ENCODE results near the gene EDARADD.
A peak's percentile ranks its signal among the peaks of the same experiment; 100 is the strongest.

Gene EDARADD

DNA sequence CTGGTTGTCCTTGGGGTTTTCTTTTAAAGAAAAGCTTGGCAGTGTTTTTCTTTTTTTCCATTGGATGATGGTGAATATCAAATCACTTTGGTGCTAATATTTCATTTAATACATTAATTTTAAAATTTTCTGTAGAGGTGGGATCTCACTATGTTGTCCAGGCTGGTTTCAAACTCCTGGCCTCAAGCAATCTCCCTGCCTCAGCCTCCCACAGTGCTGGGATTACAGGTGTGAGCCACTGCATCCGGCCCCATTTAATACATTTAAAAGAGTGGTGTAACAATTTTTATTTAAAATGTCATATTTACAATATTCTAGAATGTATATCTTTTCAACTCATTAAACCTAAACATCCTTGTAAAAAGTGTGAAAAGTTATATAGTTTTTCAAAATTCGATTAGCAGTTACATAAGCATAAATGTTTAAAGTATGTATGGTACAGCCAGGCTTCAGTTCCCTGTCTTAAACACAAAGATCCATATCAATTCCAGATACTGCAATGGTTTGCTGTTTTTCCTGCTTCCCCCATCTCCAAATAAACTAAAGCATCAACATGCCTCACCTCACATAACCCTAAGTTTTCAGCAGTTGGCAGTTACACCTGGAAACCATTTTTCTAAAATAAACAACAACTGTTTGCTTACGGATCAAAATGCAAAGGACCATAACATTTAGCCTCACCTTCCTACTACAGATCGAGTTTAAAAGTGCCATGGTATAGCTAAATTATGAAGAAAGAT is 120.8 kb downstream of the EDARADD start:
- no peak for DNase-seq (ENCODE audit: low read depth in 2 of 2)

DNA sequence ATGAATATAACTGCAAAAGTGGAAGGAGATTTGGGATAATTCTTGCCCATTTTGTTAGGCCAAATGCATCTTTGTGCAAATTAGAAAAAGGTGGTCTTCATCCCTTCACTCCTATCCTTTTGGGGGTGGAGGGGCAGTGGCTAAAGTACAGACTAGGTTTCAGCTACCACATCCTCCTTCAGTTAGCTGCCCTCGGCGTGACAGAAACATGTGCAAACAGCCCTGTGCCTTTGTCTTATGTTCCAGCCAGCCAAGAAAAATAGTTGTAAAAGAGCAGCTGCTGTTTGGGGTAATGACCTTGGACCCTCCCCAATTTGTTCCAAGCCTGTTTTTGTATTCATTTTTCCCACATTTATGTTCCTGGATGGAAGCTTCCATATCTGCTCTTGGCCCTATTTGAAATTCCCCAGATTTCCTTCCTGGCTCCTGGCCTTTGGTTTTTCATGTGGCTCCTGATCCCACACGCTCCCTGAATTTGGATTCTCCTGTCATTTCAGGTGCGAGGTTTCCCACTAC is 121.4 kb downstream of the EDARADD start:
- DNase-seq (ENCODE audit: low read depth in 2 of 2): no peak

DNA sequence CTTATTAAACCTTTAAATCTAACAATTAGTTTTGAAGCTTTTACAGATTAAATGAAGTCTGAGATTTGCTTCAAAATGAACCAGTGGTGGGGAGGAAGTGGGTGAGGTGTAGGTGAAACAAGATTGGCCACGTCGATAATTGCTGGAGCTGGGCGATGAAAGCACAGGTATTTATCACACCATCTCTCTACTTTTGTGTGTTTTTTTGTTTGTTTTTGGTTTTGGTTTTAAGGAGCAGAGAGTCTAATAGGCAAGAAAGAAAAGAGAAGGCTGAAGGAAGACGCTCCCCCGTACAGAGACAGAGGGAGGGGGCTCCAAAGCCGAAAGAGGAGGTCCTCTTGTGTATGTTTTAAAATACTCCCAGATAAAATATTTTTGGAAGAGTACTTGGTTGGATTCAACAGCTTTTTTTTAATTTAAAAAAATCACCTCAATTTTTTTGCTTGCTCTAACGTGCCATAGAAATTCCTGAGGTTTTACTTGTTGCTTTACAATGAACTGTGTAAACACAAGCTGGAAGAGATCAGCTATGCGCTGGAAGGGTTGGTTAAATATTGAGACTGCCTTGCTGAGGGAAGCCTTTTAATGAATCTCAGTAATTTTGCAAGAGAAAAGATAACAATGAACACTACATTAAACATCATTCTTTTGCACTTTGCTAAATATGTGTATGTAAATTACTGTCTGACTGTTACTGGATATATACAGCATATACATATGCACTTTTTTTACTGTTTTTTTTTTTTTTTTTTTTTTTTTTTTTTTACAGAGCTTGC is 123.0 kb downstream of the EDARADD start:
- DNase-seq (ENCODE audit: low read depth in 2 of 2): no peak

DNA sequence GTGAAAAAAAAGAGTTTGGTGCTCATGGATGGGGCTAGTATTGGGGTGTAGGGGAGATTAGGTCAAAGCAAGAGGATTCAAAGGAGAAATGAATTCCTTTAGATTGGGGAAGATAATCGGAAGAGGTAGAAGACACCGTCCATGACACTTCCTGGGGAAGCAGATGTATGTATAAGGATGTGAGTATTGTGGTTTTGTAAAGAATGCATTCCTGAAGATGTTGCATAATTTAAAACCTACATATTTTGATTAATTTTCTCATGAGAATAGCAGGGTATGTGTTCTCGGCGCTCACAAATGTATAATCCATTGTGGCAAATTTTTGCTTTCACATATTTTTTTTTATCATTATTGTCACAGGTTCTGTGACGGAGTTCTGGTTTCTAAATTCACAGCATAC is 124.2 kb downstream of the EDARADD start:
- no peak for DNase-seq (ENCODE audit: low read depth in 2 of 2)

DNA sequence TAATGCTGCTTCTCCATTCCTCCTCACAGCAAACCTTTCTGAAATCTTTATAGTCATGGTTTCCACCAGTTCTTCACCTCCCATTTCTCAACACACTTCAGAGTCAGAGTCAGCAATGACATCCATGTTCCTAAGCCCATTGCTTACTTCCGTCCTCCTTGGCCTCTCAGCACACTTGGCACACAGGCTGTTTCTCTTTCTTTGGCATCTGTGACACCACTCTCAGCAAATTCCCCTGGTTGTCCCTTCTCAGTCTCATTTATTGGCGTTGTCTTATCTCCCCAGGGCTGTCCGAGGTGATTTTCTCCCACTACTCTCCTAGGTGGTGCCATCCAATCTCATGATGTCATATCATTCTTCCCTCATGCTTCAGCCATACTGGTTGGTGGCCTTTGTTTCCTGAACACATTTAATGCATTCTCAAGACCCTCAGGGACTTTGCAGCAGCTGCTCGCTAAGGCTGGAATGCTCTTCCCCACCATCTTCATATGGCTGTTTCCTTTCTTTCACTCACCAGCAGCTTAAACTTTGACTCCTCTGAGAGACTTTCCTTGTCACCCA is 126.4 kb downstream of the EDARADD start:
- DNase-seq (ENCODE audit: low read depth in 2 of 2): no peak

DNA sequence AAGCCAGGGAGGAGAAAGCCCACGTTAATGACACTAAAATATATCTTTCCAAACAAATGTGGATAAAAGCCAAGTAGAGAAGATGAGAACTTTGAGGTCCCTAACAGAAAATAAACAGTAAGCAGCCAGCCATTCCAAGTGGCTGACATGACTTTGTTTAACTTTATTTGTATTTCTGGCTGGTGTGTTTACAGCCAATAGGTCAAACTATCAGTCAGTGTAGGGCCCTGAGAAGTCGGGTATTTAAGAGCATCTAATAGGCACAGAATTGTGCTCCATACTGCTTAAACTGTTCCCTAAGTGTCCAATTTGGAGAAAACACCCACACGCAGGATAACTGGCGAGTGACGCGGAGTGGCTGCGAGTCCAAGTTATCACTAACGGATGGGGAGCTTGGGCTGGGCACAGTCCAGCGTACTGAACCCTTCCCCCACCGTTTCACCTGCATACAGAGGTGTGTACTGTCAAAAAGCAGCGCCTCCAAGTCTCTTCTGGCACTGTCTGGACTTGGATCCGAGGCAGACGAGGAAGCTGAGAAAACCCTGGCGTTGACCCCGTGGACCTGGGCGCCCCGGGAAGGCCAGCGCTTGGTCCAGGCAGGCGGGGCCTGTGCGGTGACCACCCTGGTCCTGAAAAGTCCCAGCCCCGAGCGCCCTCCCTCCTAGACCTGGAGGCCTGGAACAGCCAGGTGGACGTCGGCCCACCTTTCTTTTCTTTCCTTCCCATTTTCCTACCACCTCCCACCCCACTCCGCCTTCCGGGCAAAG is 129.0 kb downstream of the EDARADD start:
- DNase-seq (ENCODE audit: low read depth in 2 of 2): no peak

DNA sequence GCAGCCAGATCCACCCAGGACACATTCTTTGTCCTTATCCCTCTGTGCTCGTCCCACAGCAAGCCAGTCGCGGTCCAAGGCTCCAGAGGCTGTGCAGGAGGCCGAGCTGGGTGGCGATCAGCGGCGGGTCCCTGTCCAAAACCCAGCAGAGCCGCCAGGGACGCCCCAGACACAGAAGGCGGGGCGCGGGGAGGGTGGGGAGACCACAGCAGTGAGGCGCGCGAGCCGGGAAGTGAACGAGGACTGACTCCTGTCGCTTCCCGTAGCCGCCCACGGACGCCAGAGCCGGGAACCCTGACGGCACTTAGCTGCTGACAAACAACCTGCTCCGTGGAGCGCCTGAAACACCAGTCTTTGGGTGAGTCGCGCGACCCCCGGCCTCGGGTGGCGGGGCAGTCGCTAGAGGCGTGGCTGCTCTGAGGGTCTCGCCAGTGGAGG is 129.6 kb downstream of the EDARADD start, which contains the start of gene LGALS8:
TSS of gene LGALS8 (plus strand) at position 279 of the 438 bp plus-strand sequence. CDS start 2,089 bp downstream, outside the sequence.
- DNase-seq (ENCODE audit: low read depth in 2 of 2): peak; percentile 67 to 76

DNA sequence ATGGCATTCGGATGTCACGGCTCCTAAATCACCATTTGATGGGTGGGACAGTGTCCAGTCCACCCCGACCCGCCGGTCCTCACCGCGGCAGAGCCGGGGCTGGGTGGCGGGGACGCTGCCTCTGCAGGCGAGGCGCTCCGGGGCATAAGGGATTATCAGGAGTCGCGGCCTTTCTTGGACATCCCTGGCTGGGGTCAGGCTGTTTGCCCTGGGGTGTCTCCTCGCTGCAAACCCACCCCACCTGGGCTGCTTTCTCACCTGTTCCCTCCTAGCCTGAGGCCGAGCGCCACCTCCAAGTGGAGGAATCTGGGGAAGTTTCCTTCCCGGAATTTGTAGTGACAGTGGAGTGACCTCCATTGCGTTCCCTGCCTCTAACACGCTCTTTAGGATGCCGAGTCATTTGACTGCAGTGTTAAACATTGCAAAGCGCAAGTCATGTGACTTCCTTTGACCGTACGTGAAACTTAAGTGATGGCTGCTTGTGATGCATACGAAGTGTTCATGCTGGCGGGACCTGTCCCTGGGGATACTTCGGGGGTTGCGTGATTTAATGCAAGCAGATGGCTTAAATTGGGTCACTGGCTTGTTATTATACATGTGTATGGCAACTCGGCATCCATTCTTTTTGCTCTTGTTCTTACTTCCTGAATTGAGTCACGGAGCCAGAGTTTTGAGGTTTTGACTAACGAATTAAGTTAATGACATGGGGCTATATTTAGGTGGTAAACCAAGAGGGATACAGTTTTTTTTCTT is 130.2 kb downstream of the EDARADD start:
- peak; percentile 28 to 35 for DNase-seq (ENCODE audit: low read depth in 2 of 2)

DNA sequence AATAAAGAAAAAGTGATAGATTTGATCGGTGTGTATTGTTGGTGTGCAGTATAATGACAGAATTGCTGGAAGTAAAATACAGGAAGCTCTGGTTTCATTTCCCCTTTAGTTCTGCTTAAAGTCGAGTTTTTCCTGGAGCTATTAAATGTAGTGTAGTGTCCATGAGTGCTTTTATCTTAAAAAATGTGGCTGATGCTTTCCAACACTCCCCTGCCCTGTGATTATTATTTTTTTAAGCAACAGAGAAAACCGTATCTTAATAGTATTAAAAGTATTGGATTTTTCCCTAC is 130.8 kb downstream of the EDARADD start:
- no peak for DNase-seq (ENCODE audit: low read depth in 2 of 2)

DNA sequence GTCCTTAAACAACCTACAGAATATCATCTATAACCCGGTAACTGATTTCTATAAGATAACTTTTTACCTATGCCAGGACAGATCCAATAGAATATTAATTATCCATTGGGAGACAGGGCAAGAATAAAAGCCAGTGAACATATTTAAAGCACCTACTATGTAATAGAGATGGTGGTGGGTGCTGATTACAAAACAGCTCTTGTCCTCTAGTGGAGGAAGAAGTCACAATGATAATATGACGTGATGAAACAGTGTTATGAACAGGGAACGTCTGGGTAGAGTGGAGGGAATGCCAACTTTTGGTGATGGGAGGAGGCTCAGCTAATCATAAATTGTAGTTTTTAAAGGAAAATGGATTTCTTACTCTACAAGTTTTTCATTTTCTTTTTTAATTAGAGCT is 132.0 kb downstream of the EDARADD start:
- DNase-seq (ENCODE audit: low read depth in 2 of 2): no peak

DNA sequence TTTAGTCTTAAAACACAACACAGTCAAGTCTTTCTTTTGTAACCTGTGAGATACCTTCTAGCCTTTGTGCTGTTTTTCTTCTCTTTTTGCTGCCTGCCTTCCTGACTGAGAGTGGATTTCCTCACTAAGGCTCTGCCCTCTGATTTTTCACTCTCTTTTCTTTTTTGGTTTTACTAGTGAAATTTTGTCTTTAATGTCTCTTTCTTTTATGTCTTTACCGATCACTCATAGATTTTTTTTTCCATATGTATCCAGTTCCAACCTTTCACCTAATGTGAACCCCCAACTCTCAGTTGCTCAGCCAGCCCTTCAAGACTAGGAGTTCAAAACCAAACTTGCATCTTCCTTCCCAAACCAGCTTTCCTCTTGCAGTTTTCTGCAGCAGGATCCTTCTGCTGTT is 136.2 kb downstream of the EDARADD start:
- no peak for DNase-seq (ENCODE audit: low read depth in 2 of 2)

DNA sequence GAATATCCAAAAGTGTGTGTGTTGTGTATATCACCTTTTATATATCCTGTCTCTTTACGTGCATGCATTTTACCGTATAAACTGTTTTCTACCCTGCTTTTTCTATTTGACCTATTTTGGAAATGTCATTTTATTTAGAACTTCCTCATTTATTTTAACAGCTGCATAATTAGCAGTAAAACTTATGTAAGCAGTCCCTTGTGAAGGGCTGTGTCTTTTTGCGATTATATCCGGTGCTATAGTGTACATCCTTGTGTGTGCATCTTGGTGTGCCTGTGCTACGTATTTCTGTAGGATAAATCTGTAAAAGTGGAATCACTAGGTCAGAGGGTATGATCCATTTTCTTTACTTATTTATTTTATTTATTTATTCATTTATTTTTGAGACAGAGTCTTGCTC is 136.9 kb downstream of the EDARADD start:
- no peak for DNase-seq (ENCODE audit: low read depth in 2 of 2)

DNA sequence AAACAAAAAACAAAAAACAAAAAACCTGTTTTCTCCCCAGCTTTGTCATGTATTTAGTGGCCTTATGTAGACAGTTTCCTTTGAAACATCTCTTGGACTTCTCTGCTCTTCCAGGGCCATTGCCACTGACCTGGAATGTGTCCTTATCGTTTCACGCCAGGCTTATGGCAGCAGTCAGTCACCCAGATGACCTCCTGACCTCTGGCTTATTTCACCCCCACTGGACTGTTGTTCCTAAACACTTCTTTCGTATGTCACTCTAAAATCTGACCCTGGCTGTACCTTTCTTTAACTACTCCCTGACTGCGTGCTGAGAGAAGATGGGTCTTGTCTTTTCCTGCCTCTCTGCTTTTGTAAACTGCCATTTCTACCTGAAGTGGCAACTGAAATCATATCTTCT is 138.8 kb downstream of the EDARADD start:
- no peak for DNase-seq (ENCODE audit: low read depth in 2 of 2)

DNA sequence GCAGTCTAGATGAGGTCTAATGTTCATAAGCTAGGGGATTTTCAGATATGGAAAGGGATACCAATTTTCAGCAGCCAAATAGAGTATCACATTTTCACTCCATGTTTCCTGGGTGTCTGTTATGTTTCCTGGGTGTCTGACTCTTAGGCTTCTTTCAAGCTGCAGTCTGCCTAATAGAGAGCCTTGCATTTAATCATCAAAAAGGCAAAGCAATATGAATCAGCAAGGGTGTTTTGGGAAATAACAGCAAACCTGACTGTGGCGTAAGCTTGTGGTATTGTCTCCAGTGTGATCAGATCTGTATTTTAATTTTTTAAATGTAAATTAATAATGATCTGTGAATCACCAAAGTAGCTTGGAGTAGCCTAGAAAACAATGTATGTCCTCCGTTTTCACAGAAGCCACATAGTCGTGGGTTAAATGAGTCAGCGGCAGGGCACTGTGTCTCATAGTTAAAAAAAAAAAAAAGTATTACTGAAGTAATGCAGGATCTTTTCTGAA is 140.1 kb downstream of the EDARADD start:
- peak; percentile 1 to 33 for DNase-seq (ENCODE audit: low read depth in 2 of 2)
